Measurements from ENCODE around the gene OTULIN.

The OTULIN gene

DNA sequence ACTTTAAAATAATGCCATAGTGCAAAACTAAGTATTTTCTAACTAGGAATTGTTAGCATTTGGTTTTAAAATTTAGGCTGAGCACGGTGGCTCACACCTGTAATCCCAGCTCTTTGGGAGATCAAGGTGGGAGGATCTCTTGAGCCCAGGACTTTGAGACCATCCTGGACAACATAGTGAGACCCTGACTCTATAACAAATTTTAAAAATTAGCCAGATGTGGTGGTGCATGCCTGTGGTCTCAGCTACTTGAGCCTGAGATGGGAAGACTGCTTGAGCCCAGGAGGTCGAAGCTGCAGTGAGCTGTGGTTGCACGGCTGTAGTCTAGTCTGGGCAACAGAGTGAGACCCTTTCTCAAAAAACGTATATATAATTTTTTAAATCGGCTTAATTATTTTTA, 4.9 kb downstream of the OTULIN start:
- DNase-seq = no peak

DNA sequence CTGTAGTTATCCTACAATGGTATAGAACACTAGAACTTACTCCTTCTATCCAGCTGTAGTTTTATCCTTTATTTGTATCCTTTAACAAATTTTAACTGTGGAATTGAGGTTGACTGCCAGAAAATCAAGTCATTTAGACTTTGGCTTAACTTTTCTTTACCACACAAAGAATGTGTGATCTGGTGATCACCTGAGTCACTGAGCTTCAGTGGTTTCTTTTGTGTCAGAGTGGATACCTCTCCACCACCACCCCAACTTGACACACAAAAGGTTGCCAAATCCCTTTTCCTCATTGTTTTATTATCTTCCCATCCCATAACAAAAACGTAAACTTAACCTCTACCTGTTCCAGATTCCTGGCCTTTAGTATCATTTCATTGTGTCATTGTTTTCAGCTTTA, 5.5 kb downstream of the OTULIN start:
- DNase-seq = no peak

DNA sequence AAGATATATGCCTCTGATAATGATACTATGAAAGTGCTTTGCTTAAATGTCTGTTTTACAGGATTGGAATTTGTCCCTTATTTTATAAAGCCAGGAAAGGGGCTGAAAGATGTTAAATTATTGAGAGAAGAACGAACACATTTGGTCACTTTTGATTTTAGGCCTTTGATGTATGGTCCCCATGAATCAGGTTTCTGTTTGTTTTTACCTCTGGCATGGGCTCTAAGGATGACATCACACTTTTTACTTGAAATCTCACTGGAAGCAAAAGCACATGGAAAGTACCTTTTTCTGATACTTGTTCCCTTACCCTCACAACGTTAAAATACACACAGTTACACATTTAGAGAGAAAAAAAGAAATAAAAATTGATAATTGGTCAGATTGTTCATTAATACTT, 6.9 kb downstream of the OTULIN start:
- no peak for DNase-seq

DNA sequence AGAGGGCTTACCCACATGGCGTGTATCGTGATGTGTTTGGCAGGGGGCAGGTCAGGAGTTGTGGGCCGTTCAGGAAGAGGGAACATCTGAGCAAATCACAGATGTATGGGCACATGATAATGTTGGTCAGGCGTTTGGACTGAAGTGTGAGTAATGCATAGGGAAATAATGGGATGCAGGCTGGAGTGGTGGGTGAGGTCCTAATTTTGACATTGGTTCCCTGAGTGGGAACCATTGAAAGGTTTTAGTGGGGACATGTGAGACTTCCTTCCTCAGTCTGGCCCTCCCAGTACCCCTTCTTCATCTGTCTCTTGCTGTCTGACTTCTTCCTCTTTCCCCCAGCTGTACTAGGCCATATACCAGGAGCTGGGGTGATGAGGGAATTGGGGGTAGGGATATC, 7.6 kb downstream of the OTULIN start:
- DNase-seq = no peak

DNA sequence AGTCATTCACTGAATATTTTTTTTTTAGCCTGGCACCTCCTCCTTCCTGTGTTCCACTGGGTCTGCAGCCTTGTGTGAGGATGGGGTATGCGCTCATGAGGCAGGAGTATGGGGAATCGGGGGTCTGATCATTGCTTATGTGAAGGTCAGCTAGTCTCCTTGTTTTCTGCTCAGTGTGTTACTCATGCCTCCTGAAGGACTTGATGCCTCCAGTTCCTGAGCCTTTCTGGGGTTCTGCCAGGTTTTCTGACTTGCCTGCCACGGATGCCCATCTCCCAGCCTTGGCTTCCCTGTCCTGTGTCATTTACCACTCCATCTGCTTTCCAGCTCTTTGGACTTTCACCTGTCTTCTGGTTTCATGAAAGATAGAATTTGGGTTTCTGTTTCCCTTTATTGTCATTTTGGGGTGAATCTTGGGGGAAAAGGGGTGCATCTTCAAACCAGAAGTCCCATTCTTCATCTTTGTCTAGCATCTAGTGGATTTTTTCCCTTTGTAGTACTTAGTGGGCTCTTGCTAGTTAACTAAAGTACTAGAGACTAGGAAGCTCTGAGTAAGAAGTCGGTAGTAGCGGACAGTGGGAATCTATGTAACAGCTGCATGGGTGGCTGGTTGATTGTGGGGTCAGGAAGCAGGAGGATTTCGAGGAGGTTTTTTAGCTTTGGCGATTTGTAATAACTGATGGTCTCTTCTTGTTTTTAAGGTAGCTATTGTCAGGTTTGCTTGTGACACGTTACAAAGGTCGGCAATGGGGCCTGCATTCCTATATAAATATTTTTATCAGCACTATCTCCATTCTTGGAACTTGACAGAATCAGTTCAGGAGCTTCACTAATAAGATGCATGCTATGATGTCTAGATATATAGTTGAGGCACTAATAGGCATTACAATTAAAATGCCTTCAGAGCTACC, 8.2 kb downstream of the OTULIN start:
- DNase-seq = no peak

DNA sequence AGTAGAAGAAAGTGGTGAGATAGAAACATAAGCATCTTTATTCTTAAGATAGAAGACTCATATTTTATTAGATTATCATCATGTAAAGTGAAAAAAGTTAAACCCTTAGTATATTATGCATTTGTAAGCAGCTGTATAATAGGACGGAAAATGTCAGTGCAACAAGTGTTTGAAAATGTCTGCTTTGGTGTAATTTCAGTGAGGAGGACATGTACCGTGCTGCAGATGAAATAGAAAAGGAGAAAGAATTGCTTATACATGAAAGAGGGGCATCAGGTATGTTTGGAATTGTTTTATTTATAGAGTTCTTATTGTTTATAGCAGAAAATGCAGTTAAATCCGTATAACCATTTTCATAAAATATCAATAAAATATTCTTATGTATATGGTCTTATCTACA, 8.9 kb downstream of the OTULIN start:
- no peak for DNase-seq

DNA sequence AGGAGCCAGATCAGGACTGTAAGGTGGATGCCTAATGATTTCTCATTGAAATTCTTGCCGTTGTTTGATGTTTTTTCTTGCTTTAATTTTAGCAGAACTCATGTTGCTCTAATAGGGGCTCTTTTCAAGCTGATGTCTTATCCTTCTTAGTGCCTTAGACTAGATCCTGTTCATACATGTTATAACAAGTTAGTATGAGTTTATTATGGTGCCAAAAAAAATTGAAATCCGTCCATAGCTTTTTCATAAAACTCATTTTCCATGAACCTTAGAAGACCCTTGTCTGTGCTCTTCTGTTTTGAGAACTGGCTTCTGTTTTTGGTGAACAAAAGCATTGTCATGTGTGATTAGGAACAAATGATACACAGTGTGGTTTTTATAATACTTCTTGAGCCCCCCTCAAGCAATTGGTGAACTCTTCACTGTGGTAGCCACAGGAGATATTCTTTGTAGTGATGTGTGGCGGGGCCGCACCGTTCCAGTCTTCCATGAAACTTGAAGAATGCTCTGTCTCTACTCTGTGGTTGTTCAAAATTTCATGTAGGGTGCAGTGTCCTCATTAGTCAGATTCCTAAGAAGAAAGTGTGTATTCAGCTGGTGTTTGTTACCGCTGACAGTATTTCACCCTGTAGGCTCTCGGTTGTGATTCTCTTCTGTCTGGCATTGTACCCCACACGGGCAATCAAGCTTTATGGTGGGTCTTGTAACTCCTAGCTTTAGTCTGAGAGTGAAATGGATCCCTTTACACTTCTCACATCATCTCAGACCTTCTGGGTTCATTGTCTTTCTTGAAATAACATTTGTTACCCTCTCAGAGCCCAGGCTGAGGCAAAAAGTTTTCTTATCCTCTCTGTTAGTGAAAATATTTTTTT, 10.7 kb downstream of the OTULIN start:
- peak; percentile 88 for DNase-seq

DNA sequence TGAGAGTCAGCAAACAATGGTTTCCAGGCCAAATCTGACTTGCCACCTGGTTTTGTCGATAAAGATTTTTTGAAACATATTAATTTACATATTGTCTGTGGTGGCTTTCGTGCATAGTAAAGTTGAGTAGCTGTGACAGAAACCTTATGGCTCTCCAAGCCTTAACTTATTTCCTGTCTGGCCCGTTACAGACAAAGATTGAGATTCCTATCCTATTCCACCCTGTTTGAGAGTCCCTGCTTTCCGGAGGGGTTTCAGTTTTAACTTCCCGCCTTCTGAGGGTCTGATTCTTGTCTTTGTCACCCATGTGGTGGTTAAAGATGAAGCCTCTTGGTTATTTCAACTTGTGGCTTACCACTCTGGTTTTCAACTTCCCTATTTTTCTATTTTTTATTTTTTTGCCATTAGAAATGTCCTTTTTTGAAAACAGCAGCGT, 11.4 kb downstream of the OTULIN start:
- DNase-seq = no peak

DNA sequence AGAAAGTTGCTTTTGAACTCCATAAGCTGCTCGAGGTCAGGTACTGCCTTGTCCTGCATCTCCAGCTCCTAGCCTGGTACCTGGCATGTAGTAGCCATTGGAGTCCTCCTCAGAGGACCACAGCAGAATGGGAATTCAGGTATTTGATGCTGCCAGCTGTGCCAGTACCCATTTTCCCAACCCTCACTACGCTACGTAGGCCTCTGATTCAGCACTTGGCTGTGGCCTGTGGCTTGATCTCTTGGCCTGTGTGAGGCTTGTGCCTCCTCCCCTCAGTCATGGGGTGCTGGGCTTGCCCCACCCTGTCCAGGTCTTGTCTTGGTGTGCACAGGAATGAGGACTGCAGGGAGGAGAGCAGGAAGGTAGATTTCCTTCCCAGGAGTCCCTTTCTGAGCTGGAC, 11.8 kb downstream of the OTULIN start:
- DNase-seq = no peak

DNA sequence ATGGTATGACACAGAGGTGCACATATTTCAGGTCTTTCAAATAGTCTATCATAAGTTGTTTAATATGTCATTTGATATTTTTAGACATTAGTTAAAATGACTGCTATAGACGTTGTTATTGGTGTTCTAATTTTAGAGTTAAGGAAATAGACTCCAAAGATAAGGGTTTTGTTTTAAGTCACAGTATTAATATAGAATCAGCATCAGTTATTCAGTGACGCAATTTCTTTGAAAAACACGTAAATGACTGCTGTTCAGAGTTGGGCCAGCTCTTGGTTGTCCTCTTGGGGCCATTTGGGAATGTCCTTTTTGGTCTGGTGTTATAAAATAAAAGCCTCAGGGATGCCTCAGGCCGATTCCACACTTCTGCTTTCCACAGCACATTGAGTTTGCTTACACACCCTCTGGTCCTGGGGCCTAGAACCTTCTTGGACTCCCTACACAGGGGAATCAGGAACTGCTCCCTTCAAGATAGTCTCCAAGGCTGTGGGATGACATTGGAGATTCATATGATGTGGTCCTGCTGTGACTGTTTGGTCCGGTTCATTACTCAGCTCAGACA, 14.3 kb downstream of the OTULIN start:
- no peak for DNase-seq

DNA sequence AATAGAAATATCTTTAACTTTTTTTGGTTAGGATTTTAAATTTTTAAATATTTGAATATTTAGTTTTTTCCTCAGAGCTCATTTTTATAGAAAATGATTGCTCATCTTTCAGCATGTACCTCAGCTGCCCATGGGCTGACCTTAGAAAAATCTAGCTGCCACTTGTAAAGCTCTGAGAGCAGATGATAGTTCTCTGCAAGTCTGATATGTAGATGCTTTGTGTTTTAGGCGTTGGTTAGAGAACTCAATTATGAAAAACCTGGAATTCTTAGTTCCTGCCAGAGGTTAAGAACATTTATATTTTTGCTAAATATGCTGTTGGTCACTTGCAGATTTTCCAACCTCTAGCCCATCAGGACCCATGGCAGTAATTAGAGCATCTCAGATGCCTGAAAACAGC, 15.1 kb downstream of the OTULIN start:
- DNase-seq = no peak

DNA sequence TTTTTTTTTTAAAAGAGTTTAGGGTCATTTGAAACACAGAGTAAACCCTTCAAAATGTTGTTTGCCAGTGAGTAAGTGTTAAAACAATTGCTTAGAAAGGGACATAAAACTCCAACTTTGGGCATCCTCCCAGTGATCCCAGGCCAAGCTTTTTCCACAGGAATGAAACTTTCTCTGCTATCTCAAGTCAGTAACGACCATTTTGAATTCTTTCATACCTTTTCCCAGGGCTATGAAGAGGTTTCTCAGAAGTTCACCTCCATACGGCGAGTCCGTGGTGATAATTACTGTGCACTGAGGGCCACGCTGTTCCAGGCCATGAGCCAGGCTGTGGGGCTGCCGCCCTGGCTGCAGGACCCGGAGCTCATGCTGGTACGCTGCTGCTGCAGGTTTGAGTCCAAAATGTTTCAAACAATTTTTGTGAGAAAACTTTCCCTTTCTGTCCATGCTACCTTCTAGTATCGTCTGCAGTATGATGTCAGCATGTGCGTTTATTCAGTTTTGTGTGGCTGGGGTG, 16.8 kb downstream of the OTULIN start:
- no peak for DNase-seq

DNA sequence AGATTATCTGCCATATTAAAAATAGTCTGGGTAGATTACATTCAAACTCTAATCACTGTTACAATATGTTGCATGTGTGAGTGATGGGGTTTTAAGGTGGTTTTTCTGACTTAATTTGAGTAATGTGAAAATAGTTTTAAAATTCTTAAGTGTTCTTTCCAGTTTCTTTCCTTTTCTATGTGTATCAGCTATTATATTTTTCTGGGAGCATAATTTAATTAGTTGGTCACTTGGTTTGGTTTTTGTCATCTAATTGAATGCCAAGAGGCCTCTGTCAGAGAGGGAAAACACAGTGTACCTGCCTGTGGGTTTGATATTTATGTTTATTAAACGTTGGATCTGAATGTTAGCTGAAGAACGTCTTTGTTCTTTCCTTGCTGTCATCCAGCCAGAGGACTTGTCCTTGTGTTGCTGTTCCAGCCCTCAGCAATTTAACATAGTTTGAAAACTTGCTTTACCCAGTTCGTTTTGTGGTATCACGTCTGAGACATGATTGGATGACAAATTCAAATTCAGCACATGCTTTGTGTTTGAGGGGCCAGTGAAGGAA, 19.5 kb downstream of the OTULIN start:
- DNase-seq = no peak

DNA sequence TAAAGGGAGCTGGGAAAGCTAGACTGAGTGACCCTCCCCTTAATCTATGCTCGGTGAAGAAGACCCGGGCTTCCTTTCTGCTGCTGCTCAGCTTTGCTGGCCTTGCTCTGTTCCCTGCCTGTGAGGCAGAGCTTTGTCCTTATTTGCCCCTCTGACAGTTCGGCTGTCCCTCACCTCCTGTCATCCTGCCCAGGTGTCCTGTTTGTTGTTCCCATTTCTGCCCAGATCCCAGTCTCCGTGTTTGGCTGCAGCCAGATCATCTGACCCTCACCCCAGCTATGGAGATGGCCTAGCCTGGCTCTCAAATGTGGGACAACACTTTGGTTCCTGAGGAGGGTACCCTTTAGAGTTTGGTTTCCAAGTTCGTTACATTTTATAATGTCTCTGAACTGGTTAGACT, 20.2 kb downstream of the OTULIN start:
- DNase-seq = no peak

DNA sequence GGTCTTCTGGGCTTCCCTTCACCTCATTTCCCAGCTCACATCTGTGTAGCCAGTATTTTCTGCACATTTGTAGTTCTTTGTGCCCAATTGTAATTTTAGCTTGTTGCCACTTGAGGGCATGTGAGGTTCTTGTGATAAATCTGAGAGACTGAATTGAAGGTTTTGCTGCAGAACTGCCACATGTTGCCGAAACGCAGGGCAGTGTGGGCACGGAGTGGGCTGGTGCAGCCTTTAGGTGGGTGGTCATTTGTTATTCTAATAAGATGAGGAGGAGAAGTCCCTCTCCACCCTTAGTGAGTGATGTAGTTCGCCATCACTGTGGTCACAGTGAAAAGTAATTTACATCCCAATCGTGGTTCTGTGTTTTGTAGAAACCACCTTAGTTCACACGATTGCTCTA, 21.2 kb downstream of the OTULIN start:
- no peak for DNase-seq

DNA sequence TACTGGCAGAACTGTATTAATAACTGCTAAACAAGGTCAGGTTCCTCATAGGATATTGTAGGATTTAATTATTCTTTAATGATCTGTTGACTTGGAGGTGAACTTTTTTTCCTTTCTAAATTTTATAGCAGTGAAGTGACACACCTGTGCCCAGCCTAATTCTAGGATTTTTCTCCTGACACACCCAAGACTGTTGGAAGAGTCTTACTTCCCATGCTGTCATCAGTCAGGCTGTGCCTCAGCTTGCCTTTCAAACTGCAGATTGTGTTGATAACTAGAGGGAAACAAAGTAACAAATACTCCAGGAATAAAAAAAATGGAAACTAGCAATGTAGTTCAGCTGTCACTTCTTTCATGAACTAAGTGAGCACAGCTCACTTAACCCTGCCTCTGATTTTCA, 22.0 kb downstream of the OTULIN start:
- DNase-seq = no peak

DNA sequence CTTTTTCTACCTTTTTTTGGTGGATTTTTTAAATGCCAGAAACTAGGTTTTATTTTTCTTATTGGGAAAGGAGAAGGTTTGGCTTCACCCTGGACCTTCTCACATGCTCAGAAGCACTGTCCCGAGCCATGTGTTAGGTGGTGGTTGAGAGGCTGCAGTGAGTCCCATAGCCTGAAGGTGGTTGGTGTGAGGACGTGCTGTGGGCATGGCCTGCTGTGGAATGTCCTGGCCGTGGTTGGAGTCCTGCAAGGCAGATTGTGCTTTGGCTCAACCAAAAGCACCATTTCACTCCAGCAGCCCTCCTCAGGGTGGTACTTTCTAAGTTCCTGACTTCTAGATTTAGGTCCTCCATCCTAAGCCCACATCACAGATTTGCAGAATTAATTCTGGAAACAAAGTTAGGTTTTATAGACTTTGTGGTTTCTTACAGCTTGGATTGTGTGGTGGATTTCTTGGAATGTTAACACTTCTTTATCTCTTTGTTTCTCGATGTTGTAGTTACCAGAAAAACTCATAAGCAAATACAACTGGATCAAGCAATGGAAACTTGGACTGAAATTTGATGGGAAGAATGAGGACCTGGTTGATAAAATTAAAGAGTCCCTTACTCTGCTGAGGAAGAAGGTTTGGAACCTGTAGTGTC, 22.6 kb downstream of the OTULIN start:
- no peak for DNase-seq

DNA sequence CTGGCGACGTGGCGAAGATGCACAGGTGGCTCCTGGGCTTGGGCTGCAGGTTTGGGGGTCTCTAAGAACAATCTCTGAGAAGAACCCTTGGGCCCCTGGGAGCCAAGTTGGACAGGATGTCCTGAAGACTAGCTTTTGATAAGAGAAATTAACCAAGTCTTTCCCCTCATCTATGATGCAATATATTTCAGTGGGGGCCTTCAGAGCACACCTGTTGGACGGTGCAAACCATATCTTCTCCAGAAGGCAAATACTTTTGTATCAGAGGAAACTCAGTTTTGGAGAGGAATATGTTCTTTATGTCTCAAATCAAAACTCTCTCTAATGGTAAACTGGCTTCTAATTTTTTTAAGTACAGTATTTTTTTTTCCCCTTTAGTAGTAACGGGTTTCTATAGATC, 28.6 kb downstream of the OTULIN start:
- DNase-seq = no peak

DNA sequence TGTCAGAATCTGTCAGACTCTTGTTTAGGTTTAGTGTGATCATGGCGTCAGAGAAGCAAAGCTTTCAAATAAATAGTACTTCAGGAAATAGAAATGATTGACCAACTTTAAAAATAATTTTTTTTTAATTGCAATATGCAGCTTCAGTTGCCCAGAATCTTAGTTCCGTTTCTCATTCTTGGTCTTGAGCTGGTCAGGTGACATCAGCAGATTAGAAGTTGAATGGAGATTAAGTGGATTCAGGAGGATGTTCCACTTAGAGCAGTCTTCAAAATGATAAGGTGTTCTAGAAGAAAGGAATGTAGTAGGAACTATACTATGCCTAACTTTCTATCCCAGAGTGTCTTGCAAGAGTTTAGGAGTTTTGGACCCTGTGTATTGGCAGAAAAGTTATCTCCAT, 30.6 kb downstream of the OTULIN start:
- DNase-seq = no peak

DNA sequence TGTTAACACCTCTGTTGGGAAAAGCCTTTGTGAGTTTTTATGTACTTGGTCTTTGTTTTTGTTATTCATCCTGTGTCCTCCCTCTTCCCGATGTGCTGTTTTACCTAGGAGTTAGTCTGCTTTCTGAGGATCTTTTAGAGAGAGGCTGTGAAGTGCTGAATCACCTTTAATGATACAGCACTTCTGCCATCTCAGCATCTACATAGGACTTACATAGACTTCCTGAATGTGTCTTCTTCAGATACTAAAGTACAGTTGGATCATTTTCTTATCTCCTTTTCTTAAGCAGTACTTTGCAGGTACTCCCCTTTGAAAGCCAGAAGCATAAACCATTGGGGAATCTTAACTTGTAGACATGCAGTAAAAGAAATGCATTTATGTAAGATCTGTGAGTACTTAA, 31.5 kb downstream of the OTULIN start:
- DNase-seq = no peak

DNA sequence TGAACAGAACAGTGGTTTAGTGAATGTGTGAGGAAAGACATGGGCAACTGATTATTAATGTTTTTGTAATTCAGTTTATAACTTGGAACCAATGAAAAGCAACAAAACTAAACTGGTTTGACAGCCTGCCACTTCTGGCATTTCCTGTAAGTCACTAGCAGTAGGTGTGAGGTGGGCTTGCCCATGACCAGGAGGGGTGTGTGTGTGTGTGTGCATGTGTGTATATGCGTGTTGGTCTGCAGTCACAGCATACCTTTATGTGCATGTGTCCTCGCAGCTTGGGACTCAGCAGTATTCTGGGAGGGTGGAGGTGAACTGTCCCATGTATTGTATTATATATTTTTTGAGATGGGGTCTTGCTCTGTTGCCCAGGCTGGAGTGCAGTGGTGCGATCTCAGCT, 32.3 kb downstream of the OTULIN start:
- no peak for DNase-seq

DNA sequence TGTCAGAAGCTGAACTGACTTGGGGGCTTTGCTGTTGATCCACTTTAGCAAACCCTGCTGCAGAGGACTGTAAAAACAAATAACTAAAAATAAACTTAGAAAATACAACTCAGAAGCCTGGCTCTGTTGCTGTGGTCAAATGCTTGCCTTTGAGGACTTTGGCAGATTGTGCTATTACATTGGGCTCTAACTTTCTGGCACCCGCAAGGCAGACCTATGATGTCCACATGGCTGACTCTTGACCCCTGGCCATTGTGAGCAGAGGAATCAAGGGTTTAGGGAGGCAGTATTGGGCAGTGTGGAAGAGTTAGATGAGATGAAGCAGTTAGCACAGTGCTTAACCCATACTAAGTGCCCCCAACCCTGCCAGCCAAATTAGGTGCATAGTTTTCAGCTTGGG, 34.0 kb downstream of the OTULIN start:
- no peak for DNase-seq

DNA sequence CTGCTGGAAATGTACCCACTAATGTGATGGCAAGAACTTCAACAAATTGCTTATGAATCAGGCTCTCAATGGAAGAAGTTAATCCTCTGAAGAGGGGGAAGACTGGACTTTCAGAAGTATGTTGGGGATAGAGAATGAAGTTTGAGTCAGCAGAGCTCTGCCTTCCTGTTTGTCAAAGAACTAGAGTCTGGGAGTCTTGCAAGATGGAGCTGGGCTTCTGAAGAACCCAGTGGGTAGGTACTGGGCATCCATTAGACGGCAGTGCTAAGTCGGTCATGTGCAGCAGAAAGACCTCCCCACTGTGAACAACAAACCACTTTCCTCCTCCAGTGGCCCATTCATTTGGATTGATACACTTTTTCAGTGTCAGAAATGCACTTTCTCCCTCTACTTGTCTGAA, 34.6 kb downstream of the OTULIN start:
- no peak for DNase-seq

Measured in DMS79 (cell line).